Measurements from ENCODE around the gene RETREG1.

The RETREG1 gene

DNA sequence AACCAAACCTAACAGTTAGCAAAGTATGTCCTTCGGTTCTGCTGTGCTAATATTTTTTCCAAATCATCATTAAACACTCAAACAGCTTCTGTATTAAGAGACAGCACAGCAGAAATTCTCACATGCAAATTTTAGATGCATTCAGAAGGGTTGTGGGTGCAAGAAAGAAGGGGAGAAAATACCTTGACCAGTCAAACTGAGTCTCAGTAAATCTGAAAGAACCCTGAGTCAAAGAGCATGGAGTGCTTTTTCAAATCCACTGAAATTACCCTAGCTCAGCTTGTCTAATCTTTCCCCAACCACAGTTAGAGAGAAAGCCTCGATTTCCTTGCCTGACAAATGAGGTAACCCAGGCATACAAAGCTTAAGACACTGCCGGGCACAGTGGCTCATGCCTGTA is 55.1 kb downstream of the RETREG1 start:
- Histone ChIP-seq H3K27ac (ENCODE audit: low read length) (no peak overlapping the region), H3K79me2 (ENCODE audit: insufficient read depth, low read length) (no peaks in the 10 kb centered on the region), H3K27me3 (ENCODE audit: insufficient read depth, low read length, poor library complexity) (no peaks in the 10 kb centered on the region), H3K4me3 (ENCODE audit: low read depth in 1 of 2, low read length in 2 of 2) (no peak overlapping the region), H3K4me2 (ENCODE audit: insufficient read depth, low read length) (no peak overlapping the region), H3K4me1 (ENCODE audit: insufficient read depth, low read length) (no peaks in the 10 kb centered on the region), H3K9me3 (ENCODE audit: insufficient read depth, low read length, severe bottlenecking) (no peaks in the 10 kb centered on the region), H2AFZ (ENCODE audit: low read depth, low read length) (no peak overlapping the region), H3K36me3 (ENCODE audit: insufficient read depth, low read length) (no peaks in the 10 kb centered on the region), H3K9ac (ENCODE audit: low read depth, low read length) (no peak overlapping the region), H4K20me1 (ENCODE audit: insufficient read depth, low read length) (no peaks in the 10 kb centered on the region)
- no peak for ATAC-seq (ENCODE audit: insufficient read depth, low read depth)
- TF ChIP-seq EZH2 (IDR thresholded peaks at IDR 0.05; ENCODE audit: borderline replicate concordance, low read depth, low read length, severe bottlenecking): no peak
- no peak for TF ChIP-seq CTCF (IDR thresholded peaks at IDR 0.05; ENCODE audit: borderline replicate concordance, extremely low read depth, low read length, poor library complexity, severe bottlenecking)
- no peak for DNase-seq

GRCh38 chr5:16559702-16560101 is 57.1 kb downstream of the RETREG1 start:
- no peak overlapping the region for H3K9ac ChIP-seq (ENCODE audit: low read depth, low read length)
- H3K79me2 ChIP-seq (ENCODE audit: insufficient read depth, low read length): no peaks in the 10 kb centered on the region
- H2AFZ ChIP-seq (ENCODE audit: low read depth, low read length): no peak overlapping the region
- ATAC-seq (ENCODE audit: insufficient read depth, low read depth) (no peak), DNase-seq (no peak)
- H3K4me2 ChIP-seq (ENCODE audit: insufficient read depth, low read length): no peak overlapping the region
- H4K20me1 ChIP-seq (ENCODE audit: insufficient read depth, low read length): no peaks in the 10 kb centered on the region
- no peak overlapping the region for H3K27ac ChIP-seq (ENCODE audit: low read length)
- no peak overlapping the region for H3K4me3 ChIP-seq (ENCODE audit: low read depth in 1 of 2, low read length in 2 of 2)
- H3K27me3 ChIP-seq (ENCODE audit: insufficient read depth, low read length, poor library complexity): no peaks in the 10 kb centered on the region
- no peaks in the 10 kb centered on the region for H3K36me3 ChIP-seq (ENCODE audit: insufficient read depth, low read length)
- no peaks in the 10 kb centered on the region for H3K9me3 ChIP-seq (ENCODE audit: insufficient read depth, low read length, severe bottlenecking)
- TF ChIP-seq CTCF (IDR thresholded peaks at IDR 0.05; ENCODE audit: borderline replicate concordance, extremely low read depth, low read length, poor library complexity, severe bottlenecking): no peak
- H3K4me1 ChIP-seq (ENCODE audit: insufficient read depth, low read length): no peaks in the 10 kb centered on the region

DNA sequence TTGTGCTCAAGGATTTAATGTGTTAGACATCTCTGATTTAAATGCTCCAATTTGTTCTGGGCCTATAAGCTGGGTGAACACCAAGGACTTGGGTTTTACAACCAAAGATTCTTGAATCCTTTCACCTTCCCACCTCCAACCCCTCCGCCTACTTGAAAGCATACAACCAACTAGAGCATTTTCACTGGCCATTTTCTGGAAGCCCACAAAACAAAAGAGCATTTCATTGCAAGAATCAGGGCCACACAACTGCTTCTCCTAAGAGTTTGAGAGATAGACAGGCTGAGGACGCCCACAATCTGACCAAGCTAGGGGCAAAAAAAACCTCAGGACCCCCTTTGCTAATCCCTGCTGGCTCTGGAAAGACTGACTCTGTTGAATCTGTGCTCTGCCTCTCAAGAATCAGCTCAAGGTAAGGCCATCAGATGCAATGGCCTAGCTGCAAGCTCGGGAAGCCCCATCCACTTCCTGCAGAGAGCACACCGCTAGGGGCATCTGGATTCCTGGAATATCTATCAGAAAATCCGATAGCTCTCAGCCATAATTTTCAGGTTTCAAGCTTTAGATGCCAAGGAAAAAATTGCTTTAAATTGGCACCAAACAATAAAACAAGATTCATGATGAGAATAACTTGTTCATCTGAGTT is 57.7 kb downstream of the RETREG1 start:
- Histone ChIP-seq H3K36me3 (ENCODE audit: insufficient read depth, low read length) (no peaks in the 10 kb centered on the region), H2AFZ (ENCODE audit: low read depth, low read length) (no peak overlapping the region), H4K20me1 (ENCODE audit: insufficient read depth, low read length) (no peaks in the 10 kb centered on the region), H3K9ac (ENCODE audit: low read depth, low read length) (no peak overlapping the region), H3K4me3 (ENCODE audit: low read depth in 1 of 2, low read length in 2 of 2) (no peak overlapping the region), H3K9me3 (ENCODE audit: insufficient read depth, low read length, severe bottlenecking) (no peaks in the 10 kb centered on the region), H3K27ac (ENCODE audit: low read length) (no peak overlapping the region), H3K4me2 (ENCODE audit: insufficient read depth, low read length) (no peak overlapping the region), H3K79me2 (ENCODE audit: insufficient read depth, low read length) (no peaks in the 10 kb centered on the region), H3K4me1 (ENCODE audit: insufficient read depth, low read length) (no peaks in the 10 kb centered on the region), H3K27me3 (ENCODE audit: insufficient read depth, low read length, poor library complexity) (no peaks in the 10 kb centered on the region)
- TF ChIP-seq CTCF (IDR thresholded peaks at IDR 0.05; ENCODE audit: borderline replicate concordance, extremely low read depth, low read length, poor library complexity, severe bottlenecking) (no peak), EZH2 (IDR thresholded peaks at IDR 0.05; ENCODE audit: borderline replicate concordance, low read depth, low read length, severe bottlenecking) (no peak)
- ATAC-seq (ENCODE audit: insufficient read depth, low read depth) (no peak), DNase-seq (no peak)

- no peak overlapping the region for H3K4me3 ChIP-seq (ENCODE audit: low read depth in 1 of 2, low read length in 2 of 2)
- no peak overlapping the region for H3K4me2 ChIP-seq (ENCODE audit: insufficient read depth, low read length)
- no peak overlapping the region for H3K27ac ChIP-seq (ENCODE audit: low read length)
- no peaks in the 10 kb centered on the region for H3K9me3 ChIP-seq (ENCODE audit: insufficient read depth, low read length, severe bottlenecking)
- DNase-seq: no peak
- H3K36me3 ChIP-seq (ENCODE audit: insufficient read depth, low read length): no peaks in the 10 kb centered on the region
- H4K20me1 ChIP-seq (ENCODE audit: insufficient read depth, low read length): no peaks in the 10 kb centered on the region
- TF ChIP-seq EZH2 (IDR thresholded peaks at IDR 0.05; ENCODE audit: borderline replicate concordance, low read depth, low read length, severe bottlenecking): no peak
- no peak for TF ChIP-seq CTCF (IDR thresholded peaks at IDR 0.05; ENCODE audit: borderline replicate concordance, extremely low read depth, low read length, poor library complexity, severe bottlenecking)
- H3K4me1 ChIP-seq (ENCODE audit: insufficient read depth, low read length): no peaks in the 10 kb centered on the region
- no peaks in the 10 kb centered on the region for H3K79me2 ChIP-seq (ENCODE audit: insufficient read depth, low read length)
- no peaks in the 10 kb centered on the region for H3K27me3 ChIP-seq (ENCODE audit: insufficient read depth, low read length, poor library complexity)
- H2AFZ ChIP-seq (ENCODE audit: low read depth, low read length): no peak overlapping the region
- H3K9ac ChIP-seq (ENCODE audit: low read depth, low read length): no peak overlapping the region
- ATAC-seq (ENCODE audit: insufficient read depth, low read depth): no peak
Observed at GRCh38 chr5:16557477-16557876, 59.3 kb downstream of the RETREG1 start.
